AG04450 (cell line): ENCODE results near the gene SLC19A1. TPM values are rescaled to one million over a fixed set of nuclear protein-coding genes. Genes with fewer than 3 reads are reported as not detected.

Experiments
- CTCF ChIA-PET: fragments of 300-600, 350-600 bp; formaldehyde crosslinking; extraction: SDS; loops from one replicate; lab custom pipeline; 2022; ENCODE audit warnings: antibody characterized with exemption, inconsistent platforms; lab: Charles Lee
- POLR2A ChIA-PET: fragments of 350-600 bp; formaldehyde crosslinking; extraction: SDS; loops from one replicate; lab custom pipeline; 2021; ENCODE audit warnings: antibody characterized with exemption, inconsistent platforms; lab: Yijun Ruan, JAX
- DNase-seq: peaks from one replicate; pipeline ENCODE4 v3.0.0-alpha.2; 2011; ENCODE audit warnings: low read depth, low spot score
- H3K27ac ChIP-seq: one replicate; pipeline ENCODE4 v1.5.1; 2012; ENCODE audit warnings: low read depth, low read length, control low read depth
- H3K27me3 ChIP-seq: one replicate; pipeline ENCODE4 v1.6.0; 2012; ENCODE audit warnings: low read length; ENCODE audit not compliant: control insufficient read depth, insufficient read depth
- H3K4me3 ChIP-seq: 2 replicates; pipeline ENCODE4 v1.5.1; 2011; ENCODE audit warnings: mild to moderate bottlenecking, low read depth, low read length, control low read depth
- H3K9me3 ChIP-seq: 2 replicates; pipeline ENCODE4 v1.5.1; 2012; ENCODE audit warnings: low read length; ENCODE audit not compliant: control insufficient read depth, insufficient read depth
- polyA plus RNA-seq: library from polyadenylated mRNA; depleted of rRNA; stranded (reverse); fragments of >200 nt; gene quantifications from 2 replicates; pipeline ENCODE4 v1.2.3, GENCODE V29; 2011
- TF ChIP-seq, protein P1 (sequence below): IDR thresholded peaks from 2 replicates; pipeline ENCODE4 v1.5.1; 2011; ENCODE audit warnings: low read depth, low read length, control low read depth, inconsistent platforms

Gene SLC19A1
- polyA plus RNA-seq, 1 experiment = 4.4 TPM

DNA sequence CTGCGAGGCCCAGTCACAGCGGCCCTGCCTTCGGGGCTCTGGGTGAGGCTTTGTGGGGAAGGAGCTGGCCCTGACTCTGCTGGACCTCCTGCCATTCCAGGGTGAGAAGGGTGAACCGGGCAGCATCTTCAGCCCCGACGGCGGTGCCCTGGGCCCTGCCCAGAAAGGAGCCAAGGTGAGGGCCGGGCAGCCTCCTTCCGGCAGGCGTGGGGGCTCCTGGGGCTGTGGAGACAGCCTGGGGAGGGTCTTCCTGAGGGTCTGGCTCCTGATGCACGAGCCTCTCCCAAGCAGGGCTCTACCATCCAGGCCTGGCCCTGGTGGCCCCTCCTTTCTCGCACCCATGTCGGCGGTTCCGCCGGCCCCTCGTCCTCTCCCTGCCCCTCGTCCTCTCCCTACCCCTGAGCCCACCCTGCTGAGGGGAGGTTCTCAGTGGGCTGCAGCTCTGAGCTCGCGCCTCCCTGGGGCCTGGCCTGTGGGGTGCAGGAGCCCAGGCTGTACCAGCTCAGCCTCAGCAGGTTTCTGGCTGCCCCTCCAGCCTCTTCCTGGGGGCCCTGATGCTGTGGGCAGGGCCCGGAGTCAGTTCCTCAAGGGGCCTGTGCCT, 48.7 kb downstream of the SLC19A1 start:
- no peak overlapping the region for H3K27ac ChIP-seq
- peaks cover 8% of the 10 kb centered on the region; the same call in 1 of the 2 replicates for H3K9me3 ChIP-seq
- H3K4me3 ChIP-seq = no peak overlapping the region
- DNase-seq = no peak
- CTCF ChIA-PET = no interaction called here
- H3K27me3 ChIP-seq = no peaks in the 10 kb centered on the region
- POLR2A ChIA-PET = no interaction called here
- TF ChIP-seq, protein P1, sequence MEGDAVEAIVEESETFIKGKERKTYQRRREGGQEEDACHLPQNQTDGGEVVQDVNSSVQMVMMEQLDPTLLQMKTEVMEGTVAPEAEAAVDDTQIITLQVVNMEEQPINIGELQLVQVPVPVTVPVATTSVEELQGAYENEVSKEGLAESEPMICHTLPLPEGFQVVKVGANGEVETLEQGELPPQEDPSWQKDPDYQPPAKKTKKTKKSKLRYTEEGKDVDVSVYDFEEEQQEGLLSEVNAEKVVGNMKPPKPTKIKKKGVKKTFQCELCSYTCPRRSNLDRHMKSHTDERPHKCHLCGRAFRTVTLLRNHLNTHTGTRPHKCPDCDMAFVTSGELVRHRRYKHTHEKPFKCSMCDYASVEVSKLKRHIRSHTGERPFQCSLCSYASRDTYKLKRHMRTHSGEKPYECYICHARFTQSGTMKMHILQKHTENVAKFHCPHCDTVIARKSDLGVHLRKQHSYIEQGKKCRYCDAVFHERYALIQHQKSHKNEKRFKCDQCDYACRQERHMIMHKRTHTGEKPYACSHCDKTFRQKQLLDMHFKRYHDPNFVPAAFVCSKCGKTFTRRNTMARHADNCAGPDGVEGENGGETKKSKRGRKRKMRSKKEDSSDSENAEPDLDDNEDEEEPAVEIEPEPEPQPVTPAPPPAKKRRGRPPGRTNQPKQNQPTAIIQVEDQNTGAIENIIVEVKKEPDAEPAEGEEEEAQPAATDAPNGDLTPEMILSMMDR = no peak

DNA sequence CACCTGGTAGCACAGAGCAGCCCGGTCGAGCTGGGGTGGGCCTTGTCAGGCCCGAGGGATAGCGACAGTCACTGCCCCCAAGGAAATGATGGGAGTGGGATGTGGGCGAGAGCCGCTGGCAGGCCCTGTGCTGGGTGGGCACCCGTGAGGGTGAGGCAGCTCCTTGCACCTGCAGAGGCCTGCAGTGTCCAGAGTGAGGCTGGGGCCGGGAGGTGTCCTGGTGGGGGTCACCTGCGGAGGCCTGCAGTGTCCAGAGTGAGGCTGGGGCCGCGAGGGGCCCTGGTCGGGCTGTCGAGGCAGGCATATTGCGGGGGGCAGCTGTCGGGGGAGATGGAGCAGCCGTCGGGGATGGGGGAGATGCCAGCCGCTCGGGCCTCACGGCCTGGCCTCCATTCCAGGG, 49.5 kb downstream of the SLC19A1 start:
- Histone ChIP-seq H3K9me3 (peaks cover 5% of the 10 kb centered on the region; the same call in 1 of the 2 replicates), H3K4me3 (no peak overlapping the region), H3K27me3 (no peaks in the 10 kb centered on the region), H3K27ac (no peak overlapping the region)
- ChIA-PET POLR2A (no interaction called here), CTCF (no interaction called here)
- TF ChIP-seq, protein P1 = no peak
- no peak for DNase-seq

DNA sequence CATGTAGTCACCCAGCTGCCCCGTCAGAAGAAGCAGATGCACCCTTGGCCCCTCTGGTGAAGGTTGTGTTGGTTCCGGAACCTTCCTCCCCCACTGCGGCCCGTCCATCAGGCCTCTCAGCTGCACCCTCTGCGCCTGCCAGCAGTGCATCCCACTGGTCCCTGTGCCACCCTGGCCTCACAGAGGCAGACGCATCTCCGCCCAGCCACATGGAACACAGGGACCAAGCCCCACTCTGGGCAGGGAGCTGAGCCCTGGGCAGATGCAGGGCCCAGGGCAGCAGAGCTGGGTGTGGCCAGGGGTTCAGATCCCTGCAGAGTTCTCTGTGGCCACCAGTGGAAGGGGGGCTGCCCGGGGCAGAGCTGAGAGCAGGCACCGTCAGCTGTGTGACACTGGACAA, 50.6 kb downstream of the SLC19A1 start:
- POLR2A ChIA-PET = no interaction called here
- CTCF ChIA-PET = interaction anchor here (1.1 kb wide), 1 partner anchor 13 kb away, joined by 3 read pairs; no protein-coding TSS in a partner anchor
- TF ChIP-seq, protein P1 = no peak
- no peak for DNase-seq
- H3K4me3 ChIP-seq = no peak overlapping the region
- no peak overlapping the region for H3K27ac ChIP-seq
- H3K9me3 ChIP-seq = no peaks in the 10 kb centered on the region; the same call in 1 of the 2 replicates
- H3K27me3 ChIP-seq = no peaks in the 10 kb centered on the region

DNA sequence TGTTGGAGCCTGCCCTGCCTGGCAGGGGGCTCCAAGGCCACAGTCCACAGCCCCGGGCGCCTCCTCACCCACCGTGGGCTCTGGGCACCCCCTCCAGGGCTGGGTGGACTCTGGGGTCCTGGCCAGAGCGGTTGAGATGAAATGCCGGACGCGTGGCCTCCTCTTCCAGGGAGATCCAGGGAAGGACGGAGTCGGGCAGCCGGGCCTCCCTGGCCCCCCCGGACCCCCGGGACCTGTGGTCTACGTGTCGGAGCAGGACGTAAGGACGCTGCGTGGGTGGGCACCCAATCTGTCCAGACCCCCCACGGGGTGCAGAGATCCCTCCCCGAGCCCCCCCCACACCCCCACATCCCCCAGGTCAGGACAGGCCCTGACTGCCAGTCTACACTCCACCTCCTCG, 51.2 kb downstream of the SLC19A1 start:
- DNase-seq = no peak
- Histone ChIP-seq H3K27ac (no peak overlapping the region), H3K27me3 (no peaks in the 10 kb centered on the region), H3K4me3 (no peak overlapping the region), H3K9me3 (no peaks in the 10 kb centered on the region; the same call in 1 of the 2 replicates)
- TF ChIP-seq, protein P1 = no peak
- ChIA-PET CTCF (no interaction called here), POLR2A (no interaction called here)

DNA sequence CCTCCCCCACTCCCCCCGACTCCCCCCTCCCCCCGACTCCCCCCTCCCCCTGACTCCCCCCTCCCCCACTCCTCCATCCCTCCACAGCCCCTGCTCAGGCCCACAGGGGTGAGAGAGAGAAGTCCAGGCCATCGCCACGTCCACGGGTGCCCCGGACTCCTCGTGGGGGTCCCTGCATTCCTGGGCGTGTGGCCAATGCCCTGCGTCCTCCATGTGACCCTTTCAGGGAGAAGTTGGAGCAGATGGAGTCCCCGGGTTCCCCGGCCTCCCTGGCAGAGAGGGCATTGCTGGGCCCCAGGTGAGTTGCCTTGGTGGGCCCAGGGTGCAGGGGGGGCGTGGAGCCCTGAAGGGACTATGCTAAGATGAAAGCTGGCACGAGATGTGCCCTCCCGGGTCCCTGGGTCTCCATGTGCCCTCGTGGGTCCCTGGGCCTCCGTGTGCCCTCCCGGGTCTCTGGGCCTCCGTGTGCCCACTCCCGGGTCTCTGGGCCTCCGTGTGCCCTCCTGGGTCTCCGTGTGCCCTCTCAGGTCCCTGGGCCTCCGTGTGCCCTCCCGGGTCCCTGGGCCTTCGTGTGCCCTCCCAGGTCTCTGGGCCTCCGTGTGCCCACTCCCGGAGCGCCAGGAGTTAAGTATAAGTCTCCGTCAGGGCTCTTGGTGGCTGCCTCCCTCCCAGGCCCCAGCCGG, 52.0 kb downstream of the SLC19A1 start:
- Histone ChIP-seq H3K9me3 (no peaks in the 10 kb centered on the region; the same call in 1 of the 2 replicates), H3K27me3 (no peaks in the 10 kb centered on the region), H3K27ac (no peak overlapping the region), H3K4me3 (no peak overlapping the region)
- TF ChIP-seq, protein P1 = no peak
- ChIA-PET POLR2A (no interaction called here), CTCF (no interaction called here)
- no peak for DNase-seq
